Heart left ventricle (tissue), 13 donors: ENCODE results near the gene CLCN1.

Experiments
- CTCF ChIP-seq, 12 donors: fragments of 200-600 bp; sonication (generic) in 4 of 12; IDR thresholded peaks; one replicate each; pipeline versions ENCODE4 v1.5.0 to v1.8.0; 2018 to 2022; ENCODE audit warnings: antibody characterized with exemption in 12 of 12, mild to moderate bottlenecking in 5 of 12
- POLR2A ChIP-seq, 2 donors: fragments of 450-650 bp; IDR thresholded peaks; one replicate each; pipeline ENCODE4 v1.6.1; 2017; ENCODE audit warnings: antibody characterized with exemption in 2 of 2, mild to moderate bottlenecking in 2 of 2, moderate library complexity in 2 of 2
- donor health status: ischemic (EF 13 %, LVEDD 7.1; RV severe dilation, severe dysfunction).
- donor health status: DM: no; HTN: yes; CAD: no.
- donor health status: DM: no; HTN: no; CAD: no.
- donor health status: ischemic (EF 25% LVEDD 6.9; RV normal size, moderate dysfunction).
- donor health status: ischemic (EF 25% LVEDD 5.7; RV mildly dilated, moderate dysfunction).
- donor health status: ischemic (EF 35%, LVEDD 5.7; RV mildly dilated, moderate dysfunction).
- donor health status: nonischemic (EF 11% LVEDD 7.7; RV severe dilation, severe dysfunction).
- donor health status: DM: yes; HTN: yes; CAD: no.
- donor health status: PGD.
- donor health status: ischemic (EF 29% LVEDD 5.4; RV normal size, mild dysfunction).
- donor health status: nonischemic (EF 23%, LVEDD 6.1; RV moderate dilation, normal function).

GRCh38 chr7:143315776-143316175 lies at the start of gene CLCN1:
- no peak for TF ChIP-seq CTCF (IDR thresholded peaks at IDR 0.05)
- TF ChIP-seq POLR2A (IDR thresholded peaks at IDR 0.05): no peak
